Adrenal gland (tissue), 5 donors: Measurements from ENCODE around the gene HPS3.

ENCODE experiments used
- CTCF ChIP-seq, 6 experiments: fragments of 450-650 bp in 4 of 6; fragments of 200-600 bp in 2 of 6; sonication (generic) in 1 of 6; IDR thresholded peaks; 1 replicate in 5 of 6; 2 replicates in 1 of 6; pipeline versions ENCODE4 v1.5.1 to v1.8.0; 2016 to 2021; ENCODE audit warnings: antibody characterized with exemption in 6 of 6, mild to moderate bottlenecking in 2 of 6, moderate library complexity in 1 of 6
- POLR2A ChIP-seq, 2 donors: fragments of 450-650 bp; IDR thresholded peaks; one replicate each; pipeline ENCODE4 v1.6.1; 2017; ENCODE audit warnings: antibody characterized with exemption in 2 of 2, mild to moderate bottlenecking in 2 of 2, moderate library complexity in 1 of 2
- donor health status: DM: no; HTN: no; CAD: no.

DNA sequence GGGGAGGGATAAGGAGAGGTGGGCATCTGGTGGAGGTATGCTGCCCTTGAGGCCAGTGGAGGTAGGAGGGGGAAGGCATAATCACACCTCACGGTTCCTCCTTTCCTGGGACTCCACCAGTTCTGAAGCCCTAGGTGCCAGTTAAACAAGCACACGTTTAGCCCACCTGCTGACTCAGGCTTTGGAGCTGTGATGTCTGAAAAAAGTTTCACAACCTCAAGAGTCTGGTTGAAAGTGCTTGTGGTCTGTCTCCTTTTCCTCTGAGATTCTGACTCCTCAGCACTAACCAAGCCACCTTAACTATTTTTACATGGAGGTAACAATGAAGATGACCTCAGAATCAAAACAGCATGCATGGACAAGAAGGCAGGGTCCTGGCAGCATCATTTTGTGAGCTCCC, 23.0 kb downstream of the HPS3 start:
- no peak for TF ChIP-seq POLR2A (IDR thresholded peaks at IDR 0.05)
- TF ChIP-seq CTCF (IDR thresholded peaks at IDR 0.05), result no peak
